NCI-H2107 treated with DMSO at 0.1 percent for 48 hours (cell line): ENCODE data around the gene PITX1.
"Not testable (repeated sequence)": the region's sequence is repeated elsewhere in the genome, so short reads cannot be mapped to it uniquely, and the experiment has no call there.

Source experiments
- DNase-seq: peaks from one replicate; lab custom pipeline; 2025; ENCODE audit not compliant: unreplicated experiment; lab: John Stamatoyannopoulos, UW

The PITX1 gene

DNA sequence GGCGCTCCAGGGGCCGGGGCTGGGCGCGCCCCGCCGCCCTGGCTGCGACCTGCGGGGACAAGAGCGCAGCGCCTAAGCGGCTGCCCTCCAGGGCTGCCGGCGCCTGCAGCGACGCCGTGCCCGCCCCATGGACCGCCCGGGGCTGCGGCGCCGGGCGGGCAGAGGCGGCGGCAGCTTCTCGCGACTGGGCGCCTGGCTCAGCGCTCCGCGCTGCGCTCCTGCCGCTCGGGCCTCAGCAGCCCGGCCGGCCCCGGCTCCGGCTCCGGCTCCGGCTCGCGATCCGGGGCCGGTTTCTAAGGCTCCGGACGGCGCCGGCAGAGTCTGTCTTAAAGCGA, at the start of gene PITX1:
Gene PITX1 (minus strand): TSS at position 328 of the 335 bp plus-strand sequence. CDS start 347 bp downstream, outside the sequence.
- DNase-seq: no peak

DNA sequence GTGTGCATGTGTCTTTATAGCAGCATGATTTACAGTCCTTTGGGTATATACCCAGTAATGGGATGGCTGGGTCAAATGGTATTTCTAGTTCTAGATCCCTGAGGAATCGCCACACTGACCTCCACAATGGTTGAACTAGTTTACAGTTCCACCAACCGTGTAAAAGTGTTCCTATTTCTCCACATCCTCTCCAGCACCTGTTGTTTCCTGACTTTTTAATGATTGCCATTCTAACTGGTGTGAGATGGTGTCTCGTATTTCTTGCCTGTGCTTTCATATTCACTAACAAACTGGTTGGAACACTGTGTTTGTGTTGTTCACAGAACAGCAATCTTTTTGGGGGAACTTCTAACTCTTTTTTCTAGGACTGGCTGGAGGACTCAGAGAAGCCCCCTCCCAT, 49.3 kb upstream of the PITX1 start:
- not testable (repeated sequence) for DNase-seq

DNA sequence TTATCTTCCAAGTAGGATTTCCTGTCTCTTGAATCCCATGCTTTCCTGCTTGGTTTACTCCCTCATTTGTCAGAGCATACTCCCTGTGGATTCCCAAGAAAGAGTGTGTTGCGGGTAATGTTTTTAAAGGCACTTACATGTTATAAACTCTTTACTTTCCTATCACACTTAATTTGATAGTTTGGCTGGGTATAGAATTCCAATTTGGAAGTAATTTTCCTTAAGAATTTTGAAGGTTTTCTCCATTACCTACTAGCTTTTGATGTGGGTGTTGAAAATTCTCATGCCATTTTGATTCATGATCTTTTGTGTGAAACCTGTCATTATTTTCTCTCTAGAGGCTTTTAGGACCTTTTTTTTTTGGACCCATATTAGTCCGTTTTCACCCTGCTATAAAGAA, 47.2 kb upstream of the PITX1 start:
- DNase-seq: no peak

DNA sequence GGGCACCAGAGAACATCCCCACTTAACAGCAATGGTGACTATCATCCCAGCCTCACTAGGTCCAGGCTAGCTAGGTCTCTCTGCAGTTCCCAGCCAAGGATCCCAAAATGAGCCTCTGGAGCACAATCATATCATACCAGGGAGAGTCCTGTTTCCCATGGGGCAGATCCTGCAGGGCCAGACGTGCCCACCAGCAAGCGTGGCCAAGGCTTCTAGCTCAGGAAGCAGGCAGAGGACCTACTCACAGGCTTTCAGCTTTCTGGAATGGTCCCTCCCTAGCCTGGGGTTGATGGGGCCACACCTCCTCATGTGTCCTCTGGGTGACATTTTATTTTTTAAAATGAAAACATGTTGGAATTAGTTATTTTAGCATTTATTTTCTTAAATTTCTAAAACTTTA, 45.7 kb upstream of the PITX1 start:
- no peak for DNase-seq

DNA sequence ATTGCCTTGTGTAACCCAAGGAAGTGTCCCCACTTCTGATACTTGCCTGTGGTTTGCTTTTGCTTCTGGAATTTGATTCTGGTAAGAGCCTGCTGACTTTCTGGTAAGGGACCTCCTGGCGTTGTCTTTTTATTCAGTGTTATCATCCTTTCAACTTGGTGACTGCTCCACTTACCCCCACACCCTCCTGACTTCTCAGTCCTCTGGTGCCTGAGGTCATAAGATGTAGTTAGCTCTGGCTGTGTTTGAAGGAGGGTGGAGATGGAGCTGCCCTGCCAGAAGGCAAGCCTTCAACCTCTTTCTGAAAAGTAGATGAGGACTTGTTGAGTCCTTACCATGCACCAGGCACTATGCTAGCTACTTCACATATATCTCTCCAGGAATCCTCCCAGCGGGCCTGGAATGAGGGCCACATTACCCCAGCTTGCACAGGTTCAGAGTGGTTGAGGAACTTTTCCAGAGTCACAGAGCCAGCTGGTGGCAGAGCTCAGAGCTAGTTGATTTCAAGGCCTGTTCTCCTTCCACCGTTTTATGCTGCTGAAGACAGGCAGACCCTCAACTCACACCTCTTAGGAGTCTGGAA, 45.2 kb upstream of the PITX1 start:
- DNase-seq: no peak

DNA sequence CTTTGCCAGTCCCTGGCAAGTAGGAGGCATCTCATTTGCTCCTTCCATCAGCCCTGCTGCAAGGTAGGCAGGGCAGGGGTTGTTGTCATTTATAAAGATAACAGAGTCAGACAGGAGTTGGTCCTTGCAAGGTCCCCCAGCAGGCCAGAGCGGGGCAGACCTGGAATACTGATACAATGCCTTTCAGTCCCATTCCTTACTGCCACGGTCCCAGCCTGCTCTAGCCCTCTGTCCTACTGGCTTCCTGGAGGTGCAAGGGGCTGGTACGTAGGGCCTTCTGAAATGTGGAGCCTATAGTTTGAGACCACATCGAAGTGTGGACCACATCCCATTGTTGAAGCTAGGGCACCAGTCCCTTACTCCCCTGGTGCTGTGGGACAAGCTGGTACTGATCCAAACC, 42.8 kb upstream of the PITX1 start:
- no peak for DNase-seq

DNA sequence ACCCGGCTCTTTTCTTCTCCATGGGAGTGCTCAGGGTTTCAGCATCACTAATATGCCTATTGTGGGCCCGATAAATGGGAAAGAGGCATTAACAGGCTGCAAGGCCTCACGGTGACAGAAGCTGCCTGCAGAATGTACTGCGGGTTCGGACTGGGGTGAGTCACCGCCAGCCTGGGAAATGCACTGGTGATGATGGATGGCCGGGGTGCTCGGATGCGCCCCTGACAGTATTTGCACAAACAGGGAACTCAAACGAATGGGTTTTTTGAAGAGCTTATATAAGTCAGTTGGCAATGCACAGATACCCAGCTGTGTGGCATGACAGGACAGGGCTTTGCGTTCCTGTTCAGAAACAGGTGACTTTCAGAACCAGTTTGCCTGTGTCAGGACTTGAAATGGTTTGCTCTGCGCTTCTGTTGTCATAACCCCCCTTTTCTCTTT, 42.0 kb upstream of the PITX1 start:
- DNase-seq: peak; percentile 37

DNA sequence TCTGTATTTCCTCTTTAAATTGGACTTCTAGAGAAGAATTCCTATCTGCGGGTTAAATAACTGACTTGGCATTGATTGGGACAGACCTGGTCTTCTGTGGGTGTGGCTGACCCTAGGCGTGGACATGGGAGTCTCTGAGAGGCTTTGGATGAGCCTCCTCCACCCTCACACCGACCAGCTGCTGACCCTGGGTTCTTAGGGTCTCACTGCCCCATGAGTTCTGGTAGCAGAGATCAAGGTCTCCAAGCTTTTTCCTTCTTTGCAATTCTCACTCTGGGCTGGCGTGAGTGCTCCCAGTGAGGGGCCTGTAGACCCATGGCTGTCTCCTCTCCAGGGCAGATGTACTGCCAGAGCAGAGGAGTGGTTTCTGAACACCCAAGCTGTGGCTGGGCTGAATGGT, 41.6 kb upstream of the PITX1 start:
- no peak for DNase-seq

DNA sequence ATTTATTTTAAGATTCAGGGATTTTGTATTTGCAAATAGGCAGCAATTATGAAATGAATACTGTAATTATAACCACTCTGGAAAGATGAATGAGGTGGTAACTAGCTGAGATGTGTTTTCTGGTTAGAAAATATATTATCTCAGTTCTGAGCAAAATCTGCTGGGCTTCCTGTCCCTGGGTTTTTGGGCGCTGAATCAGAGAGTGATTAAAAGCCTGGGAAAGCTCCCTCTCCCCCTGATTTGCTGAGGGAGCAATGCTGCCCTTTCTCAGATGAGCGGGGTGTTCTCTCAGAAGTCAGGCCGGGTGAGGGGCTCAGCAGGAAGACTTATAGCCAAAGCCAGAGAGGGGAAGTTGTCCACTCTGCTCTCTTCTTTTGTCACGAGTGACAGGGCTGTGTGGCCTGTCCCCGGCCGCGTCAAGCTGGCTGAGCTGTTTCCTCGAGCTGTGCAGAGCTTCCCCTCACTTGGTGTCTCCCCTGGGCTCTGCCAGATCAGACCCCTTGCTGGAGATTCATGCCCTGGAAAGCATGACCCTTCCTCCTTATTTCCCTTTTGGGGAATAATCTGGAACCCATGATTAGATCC, 39.8 kb upstream of the PITX1 start:
- no peak for DNase-seq

DNA sequence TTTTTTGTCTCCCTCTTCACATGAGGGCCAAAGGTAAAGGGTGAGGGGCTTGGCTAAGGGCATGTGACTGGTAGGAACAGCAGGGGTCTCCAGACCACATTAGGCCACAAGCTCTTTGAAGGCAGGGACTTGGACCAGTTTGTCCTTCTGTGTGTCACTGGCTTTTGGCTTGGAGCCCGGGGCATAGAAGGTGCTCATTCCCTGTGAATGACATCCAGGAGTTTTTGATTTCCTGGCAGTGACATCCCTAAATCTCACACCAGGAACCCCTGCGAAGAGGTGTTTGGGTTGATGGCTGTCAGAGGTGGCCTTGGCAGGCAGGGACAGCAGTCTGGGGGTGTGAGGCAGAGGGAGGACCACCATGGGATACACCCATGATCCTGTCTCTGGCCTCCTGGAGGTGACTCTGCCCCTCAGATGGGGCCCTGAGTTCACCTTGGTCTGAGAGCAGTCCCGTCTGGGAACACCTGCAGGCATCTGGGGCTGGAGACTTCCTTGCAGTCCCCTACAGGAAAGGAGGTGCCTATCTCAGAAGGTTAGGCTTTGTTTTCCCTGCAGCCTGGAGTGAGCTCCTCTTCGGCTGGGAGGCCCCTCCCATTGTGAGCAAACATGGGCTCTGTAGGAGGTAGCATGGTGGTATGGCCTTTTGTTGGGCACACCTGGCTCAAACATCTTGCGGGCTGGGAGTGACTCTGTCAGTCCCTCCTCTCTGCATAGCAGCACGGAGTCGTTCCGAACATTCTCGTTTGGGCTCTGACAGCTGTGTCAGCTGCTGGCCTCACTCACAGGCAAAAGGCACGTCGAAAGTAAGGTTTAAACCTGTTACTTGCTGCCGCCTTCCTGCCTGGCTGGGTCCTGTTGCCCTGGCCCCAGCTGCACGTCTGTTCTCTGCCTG, 38.6 kb upstream of the PITX1 start:
- peak; percentile 45 for DNase-seq

DNA sequence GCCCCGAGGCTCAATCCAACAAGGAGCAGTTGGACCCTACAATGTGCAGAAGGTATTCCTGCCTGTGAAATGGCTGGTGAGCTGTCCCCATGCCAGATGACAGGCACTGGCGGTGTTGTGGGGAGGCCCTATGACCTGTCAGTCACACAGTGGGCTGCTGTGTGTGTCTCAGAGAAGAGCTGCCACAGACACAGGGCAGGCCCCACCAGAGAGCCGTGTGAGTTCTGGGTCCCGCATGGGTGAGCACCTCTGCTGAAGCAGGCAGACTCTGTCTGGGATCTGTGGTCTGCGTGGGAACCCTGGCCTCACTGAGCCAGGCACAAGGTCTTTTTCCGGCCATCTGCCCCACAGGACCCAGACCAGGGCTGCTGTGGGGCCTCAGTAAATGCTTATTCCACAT, 37.3 kb upstream of the PITX1 start:
- no peak for DNase-seq

DNA sequence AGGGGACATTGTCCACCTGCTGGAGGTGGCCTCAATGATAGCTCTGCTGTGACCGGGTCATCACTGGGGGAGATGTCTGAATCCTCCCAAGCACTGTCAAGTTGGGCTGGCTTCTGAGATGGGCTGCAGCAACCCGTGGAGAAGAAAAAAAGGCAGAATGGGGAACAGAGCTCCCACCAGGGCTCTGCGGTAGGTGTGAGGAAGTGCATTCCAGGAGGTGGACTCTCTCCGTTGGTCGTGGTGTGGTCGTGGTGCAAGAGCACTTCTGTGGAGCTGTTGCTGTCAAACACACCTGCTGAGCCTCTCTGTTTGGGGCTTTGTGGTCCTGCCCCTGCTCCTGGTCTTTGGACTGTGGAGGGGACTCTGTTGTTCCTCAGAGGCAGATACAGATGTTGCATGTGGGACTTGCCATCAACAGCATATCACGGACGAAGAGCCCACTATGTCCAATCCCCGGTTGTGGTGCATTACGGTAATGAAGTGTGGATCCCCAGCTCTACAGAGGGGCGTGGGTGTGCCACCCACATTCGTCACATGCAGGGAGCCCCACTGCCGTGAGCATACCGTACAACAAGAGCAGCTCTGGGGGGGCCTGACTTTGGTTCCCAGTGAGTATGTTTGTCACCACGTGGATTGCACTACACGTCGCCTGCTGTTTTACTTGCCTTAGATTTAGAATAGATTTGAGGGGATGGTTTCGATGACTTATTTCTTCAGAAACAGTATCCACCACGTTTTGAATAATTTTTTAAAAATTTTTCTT, 36.0 kb upstream of the PITX1 start:
- DNase-seq: no peak

DNA sequence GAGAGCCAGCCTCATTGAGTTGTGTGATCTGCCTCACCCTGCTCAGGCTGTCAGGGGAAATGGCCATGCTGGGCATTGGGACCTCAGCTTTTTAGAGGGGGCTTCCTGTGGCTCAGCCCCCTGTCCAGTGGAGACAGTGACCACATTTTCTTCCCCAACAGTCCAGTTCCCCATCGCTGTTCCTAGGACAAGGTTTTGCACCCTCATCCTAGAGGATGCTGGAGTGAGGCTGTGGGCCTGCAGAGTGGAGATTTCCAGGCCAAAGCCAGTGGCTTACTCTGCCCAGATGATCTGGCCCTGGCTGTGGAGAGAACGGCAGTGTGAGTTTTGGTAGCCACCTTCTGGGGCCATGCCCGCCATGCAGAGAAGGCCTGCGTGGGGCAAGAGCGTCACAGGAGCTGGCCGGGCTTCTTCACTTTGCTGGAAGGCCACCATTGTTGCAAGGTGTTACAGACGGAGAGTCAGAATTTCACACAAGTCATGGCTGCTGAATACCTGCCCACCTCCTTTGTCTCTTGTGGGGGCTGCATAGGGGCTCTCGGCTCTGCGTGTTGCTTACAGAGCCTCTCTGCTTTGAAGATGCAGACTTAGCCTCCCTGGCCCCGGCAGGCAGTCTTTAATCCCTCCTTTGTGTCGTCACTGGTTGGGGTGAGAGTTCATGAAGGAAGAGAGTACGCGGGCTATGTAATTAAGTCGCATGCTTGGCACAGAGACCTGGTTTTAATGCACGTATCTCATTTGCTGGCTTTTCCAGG, 35.2 kb upstream of the PITX1 start:
- DNase-seq: no peak

DNA sequence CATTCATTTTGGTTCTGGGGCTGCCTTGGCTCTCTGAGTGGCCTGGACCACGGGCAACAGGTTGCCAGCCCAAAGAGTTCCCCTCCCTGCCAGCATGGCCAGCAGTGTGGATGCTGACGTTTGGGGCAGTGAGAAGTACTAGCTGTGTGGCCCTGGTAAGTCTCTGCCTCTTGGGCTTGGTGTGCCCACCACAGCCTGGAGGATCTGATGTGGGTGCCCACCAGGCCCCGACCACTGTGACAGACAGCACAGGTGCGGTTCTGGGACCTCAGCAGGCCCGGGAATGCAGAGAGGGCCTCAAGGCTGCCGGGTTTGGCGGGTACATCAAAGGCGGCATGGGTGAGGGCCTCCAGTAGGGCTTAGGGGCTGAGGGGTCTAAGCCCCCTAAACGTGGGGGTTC, 33.6 kb upstream of the PITX1 start:
- no peak for DNase-seq

DNA sequence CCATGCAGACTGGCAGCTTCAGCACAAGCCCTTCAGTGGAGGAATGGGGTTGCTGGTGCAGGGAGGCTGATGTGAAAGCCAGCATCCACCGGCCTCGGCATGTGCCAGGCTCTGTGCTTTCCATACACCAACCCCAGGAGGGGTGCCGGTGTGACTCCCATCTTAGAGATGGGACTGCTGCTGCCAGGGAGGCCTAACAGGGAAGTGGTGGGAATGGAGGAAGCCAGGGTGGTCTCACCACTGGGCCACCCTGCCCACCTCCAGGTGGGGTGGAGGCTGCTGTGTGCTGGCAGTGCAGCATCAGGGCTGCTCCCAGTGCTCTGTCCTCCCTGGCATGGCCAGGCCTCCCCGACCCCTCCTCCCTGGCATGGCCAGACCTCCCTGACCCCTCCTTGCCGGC, 32.8 kb upstream of the PITX1 start:
- no peak for DNase-seq

DNA sequence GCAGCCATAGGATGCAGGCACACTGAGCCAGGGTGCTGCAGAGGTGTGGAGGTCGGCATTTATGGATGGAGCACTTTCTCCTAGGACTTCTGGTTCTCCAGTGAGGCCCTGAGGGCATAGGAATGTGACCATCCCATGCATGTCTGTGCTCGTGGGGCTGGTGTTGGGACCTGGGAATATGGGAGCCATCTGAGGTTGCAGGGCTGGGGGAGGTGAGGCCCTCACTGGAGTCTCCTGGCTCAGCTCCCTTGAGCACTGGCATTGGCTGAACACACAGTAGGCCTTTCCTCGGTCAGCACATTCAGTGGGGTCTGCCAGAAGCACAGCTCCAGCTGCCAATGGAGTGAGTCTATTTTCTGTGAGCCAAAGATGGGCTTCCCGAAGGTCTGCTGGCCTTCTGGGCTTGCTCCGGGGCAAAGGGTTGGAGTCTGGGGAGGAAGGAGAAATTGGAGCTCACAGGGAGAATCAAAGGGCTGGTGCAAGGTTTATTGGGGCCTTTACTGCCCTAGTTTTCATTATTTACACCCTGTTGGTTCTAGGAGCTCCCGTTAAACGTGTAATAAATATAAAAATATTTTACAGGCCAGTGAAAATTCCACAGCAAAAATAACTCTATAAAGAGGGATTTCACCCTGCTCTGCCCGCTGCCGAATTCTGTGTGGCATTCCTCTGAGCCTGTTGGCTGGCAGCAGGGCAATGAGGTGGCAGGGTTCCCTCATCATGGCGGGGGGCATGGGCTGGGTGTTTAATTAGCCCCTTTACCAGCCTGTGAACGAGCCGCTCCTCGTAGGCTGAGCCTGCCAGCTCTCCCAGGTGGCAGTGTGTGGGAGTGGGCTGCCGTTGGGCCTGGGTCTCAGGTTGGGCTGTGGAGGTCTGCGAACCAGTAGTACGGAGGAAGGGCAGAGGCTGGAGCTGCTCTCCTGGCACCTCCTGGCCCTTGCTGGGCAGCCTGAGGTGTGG, 31.6 kb upstream of the PITX1 start:
- no peak for DNase-seq

DNA sequence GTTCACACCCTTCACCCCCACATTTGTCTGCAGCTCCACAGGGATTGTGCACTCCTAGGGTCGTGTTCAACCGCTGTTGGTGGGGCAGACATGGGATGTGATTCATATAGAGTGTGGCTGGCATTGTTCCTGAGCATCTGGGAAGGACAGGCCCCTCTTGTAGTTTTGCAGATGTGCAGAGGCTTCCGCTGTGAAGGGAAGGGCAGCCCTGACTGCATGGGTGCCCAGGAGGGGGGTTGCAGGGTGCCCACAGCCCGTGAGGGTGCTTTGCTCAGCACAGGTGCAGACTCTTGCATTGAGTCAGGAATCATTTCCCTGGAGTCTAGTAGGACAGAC, 30.2 kb upstream of the PITX1 start:
- DNase-seq: no peak

DNA sequence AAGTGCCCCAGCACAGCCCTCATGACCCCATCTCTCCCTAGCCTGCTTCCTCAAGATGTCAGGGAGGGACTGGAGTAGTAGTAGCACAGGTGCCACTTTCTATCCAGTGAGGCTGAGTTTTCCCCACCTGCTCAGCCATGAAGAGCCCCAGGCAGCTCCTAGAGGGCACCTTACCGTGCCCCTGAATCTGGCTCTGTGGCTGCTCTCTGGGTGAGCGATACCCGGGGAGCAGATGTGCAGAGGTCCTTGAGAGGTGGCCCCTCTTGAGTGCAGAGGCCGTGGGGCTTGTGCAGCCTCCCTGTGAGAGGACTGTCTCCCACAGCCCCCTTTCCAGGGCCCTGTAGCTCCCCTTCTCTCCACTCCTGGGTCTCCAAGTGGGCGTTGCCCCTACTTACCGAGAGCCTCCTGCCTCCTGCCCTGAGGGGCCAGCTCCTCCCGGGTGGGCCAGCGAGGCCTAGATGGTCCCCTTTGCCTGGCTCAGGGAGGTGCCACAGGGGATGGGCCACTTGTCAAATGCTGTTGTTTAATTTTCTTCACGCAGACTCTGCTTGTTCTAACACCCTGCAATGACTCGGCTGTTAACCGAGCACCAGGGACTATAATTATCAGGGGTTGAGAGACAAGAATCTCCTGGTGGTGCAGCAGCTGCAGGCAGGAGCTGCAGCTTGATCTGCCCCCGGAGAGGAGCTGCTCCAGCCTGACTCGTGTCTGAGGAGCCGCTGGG, 29.6 kb upstream of the PITX1 start:
- peak; percentile 5 for DNase-seq

DNA sequence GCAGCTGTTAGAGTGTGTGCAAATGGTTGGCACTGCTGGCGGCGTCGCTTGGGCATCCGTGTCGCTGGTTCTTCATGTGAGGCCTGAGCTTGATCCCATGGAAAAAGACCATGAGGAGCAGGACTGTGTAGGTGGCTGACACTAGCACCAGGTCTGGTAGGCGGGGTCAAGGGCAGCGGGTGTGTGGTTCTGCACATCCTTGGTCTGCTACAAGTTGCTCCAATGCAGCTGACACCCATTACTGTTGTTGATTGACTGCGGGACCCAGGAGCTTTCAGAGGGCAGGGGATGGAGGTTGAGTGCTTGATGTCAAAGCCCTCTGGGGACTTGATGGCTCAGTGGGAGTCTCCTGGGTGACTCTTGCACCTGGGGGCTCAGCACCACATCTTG, 29.0 kb upstream of the PITX1 start:
- no peak for DNase-seq
